Fibroblast of lung (primary cell): ENCODE results near the gene XPNPEP2. TPM values are rescaled to one million over a fixed set of nuclear protein-coding genes. Genes with fewer than 3 reads are reported as not detected.

Experiments used
- DNase-seq, 2 donors: peaks; one replicate each; pipeline versions ENCODE4 v3.0.0 to v3.0.0-alpha.2; 2010; ENCODE audit warnings: low read depth in 2 of 2
- H2AFZ ChIP-seq: 2 replicates; pipeline ENCODE4 v1.5.1; 2012; ENCODE audit warnings: low read length, control low read depth, inconsistent platforms
- H3K27ac ChIP-seq: 2 replicates; pipeline ENCODE4 v1.5.1; 2011; ENCODE audit warnings: low read length, control low read depth; ENCODE audit not compliant: insufficient read depth
- H3K27me3 ChIP-seq: 2 replicates; pipeline ENCODE4 v1.5.1; 2011; ENCODE audit warnings: mild to moderate bottlenecking, low read length; ENCODE audit not compliant: control insufficient read depth, insufficient read depth
- H3K36me3 ChIP-seq: 2 replicates; pipeline ENCODE4 v1.5.1; 2011; ENCODE audit warnings: low read length; ENCODE audit not compliant: control insufficient read depth, insufficient read depth
- H3K4me1 ChIP-seq: 2 replicates; pipeline ENCODE4 v1.5.1; 2011; ENCODE audit warnings: low read length; ENCODE audit not compliant: control insufficient read depth, insufficient read depth; ENCODE audit errors: extremely low read depth
- H3K4me2 ChIP-seq: 2 replicates; pipeline ENCODE4 v1.5.1; 2011; ENCODE audit warnings: low read length, control low read depth; ENCODE audit not compliant: insufficient read depth; ENCODE audit errors: extremely low read depth
- H3K4me3 ChIP-seq, 4 experiments: fragments of 200-600 bp in 1 of 4; sonication (generic) in 1 of 4; replicated peaks in 1 of 4; 2 replicates each; pipeline ENCODE4 v1.5.1; 2011 to 2016; ENCODE audit warnings: low read length in 4 of 4, low read depth in 3 of 4, mild to moderate bottlenecking in 3 of 4, control low read depth in 2 of 4, inconsistent platforms in 1 of 4, mixed read lengths in 1 of 4; ENCODE audit not compliant: insufficient read depth in 1 of 4; ENCODE audit errors: control extremely low read depth in 1 of 4
- H3K79me2 ChIP-seq: 2 replicates; pipeline ENCODE4 v1.5.1; 2012; ENCODE audit warnings: mild to moderate bottlenecking, low read length, inconsistent platforms; ENCODE audit not compliant: control insufficient read depth, insufficient read depth
- H3K9ac ChIP-seq: 2 replicates; pipeline ENCODE4 v1.5.1; 2011; ENCODE audit warnings: mild to moderate bottlenecking, low read length, control low read depth; ENCODE audit not compliant: insufficient read depth
- H3K9me3 ChIP-seq: 2 replicates; pipeline ENCODE4 v1.5.1; 2012; ENCODE audit warnings: low read depth, low read length; ENCODE audit not compliant: control insufficient read depth, insufficient read depth
- H4K20me1 ChIP-seq: 2 replicates; pipeline ENCODE4 v1.5.1; 2011; ENCODE audit warnings: low read length; ENCODE audit not compliant: control insufficient read depth, insufficient read depth; ENCODE audit errors: extremely low read depth
- CTCF ChIP-seq, 2 donors: IDR thresholded peaks in 1 of 2; conservative IDR thresholded peaks in 1 of 2; 1 replicate in 1 of 2; 2 replicates in 1 of 2; pipeline ENCODE4 v1.5.1; 2011 to 2012; ENCODE audit warnings: low read length in 2 of 2, control low read depth in 1 of 2, inconsistent platforms in 1 of 2, low read depth in 1 of 2, mild to moderate bottlenecking in 1 of 2
- EZH2 ChIP-seq: IDR thresholded peaks from 2 replicates; pipeline ENCODE4 v1.5.1; 2012; ENCODE audit warnings: low read length, control low read depth, mild to moderate bottlenecking; ENCODE audit errors: missing control alignments
- polyA plus RNA-seq, 2 donors: library from polyadenylated mRNA; depleted of rRNA in 1 of 2; stranded (reverse) in 1 of 2; unstranded in 1 of 2; fragments of >200 nt; gene quantifications; 2 replicates each; pipeline ENCODE4 v1.2.1, GENCODE V29; 2011 to 2012; ENCODE audit warnings: missing spikeins in 1 of 2
- total RNA-seq: library from RNA; depleted of rRNA; stranded (reverse); fragments of >200 nt; gene quantifications from 2 replicates; pipeline ENCODE4 v1.2.1, GENCODE V29; 2014

The XPNPEP2 gene
- total and polyA plus RNA-seq, 2 donors (not counting 1 experiment from before 2014, with no cell fraction given) = 0.16 to 0.17 TPM

- Histone ChIP-seq H3K9ac (no peak overlapping the region), H3K79me2 (no peaks in the 10 kb centered on the region), H4K20me1 (no peaks in the 10 kb centered on the region), H3K4me3 (no peak overlapping the region), H3K4me1 (no peaks in the 10 kb centered on the region), H3K27me3 (no peaks in the 10 kb centered on the region), H3K36me3 (no peaks in the 10 kb centered on the region), H3K27ac (no peak overlapping the region), H3K9me3 (no peaks in the 10 kb centered on the region), H2AFZ (no peak overlapping the region), H3K4me2 (no peak overlapping the region)
- no peak for DNase-seq
- TF ChIP-seq CTCF (conservative IDR thresholded peaks at IDR 0.05 in 1 of 2, IDR thresholded peaks at IDR 0.05 in 1 of 2; ENCODE audit: low read depth in 1 of 2, low read length in 2 of 2) (no peak), EZH2 (no peak)
These were observed 52.0 kb downstream of the XPNPEP2 start for GRCh38 chrX:129790808-129791207.

- no peak overlapping the region for H3K9ac ChIP-seq
- no peak for TF ChIP-seq CTCF (conservative IDR thresholded peaks at IDR 0.05 in 1 of 2, IDR thresholded peaks at IDR 0.05 in 1 of 2; ENCODE audit: low read depth in 1 of 2, low read length in 2 of 2)
- TF ChIP-seq EZH2 = no peak
- no peak for DNase-seq
- H3K27ac ChIP-seq = no peak overlapping the region
- no peak overlapping the region for H3K4me2 ChIP-seq
- no peaks in the 10 kb centered on the region for H3K79me2 ChIP-seq
- H2AFZ ChIP-seq = no peak overlapping the region
- no peak overlapping the region for H3K4me3 ChIP-seq
- H3K36me3 ChIP-seq = no peaks in the 10 kb centered on the region
- no peaks in the 10 kb centered on the region for H4K20me1 ChIP-seq
- no peaks in the 10 kb centered on the region for H3K4me1 ChIP-seq
- no peaks in the 10 kb centered on the region for H3K9me3 ChIP-seq
- no peaks in the 10 kb centered on the region for H3K27me3 ChIP-seq
These were observed 52.6 kb downstream of the XPNPEP2 start for GRCh38 chrX:129791336-129791735.

- Histone ChIP-seq H3K4me2 (no peak overlapping the region), H3K79me2 (no peaks in the 10 kb centered on the region), H3K27me3 (no peaks in the 10 kb centered on the region), H3K27ac (no peak overlapping the region), H4K20me1 (no peaks in the 10 kb centered on the region), H2AFZ (no peak overlapping the region), H3K36me3 (no peaks in the 10 kb centered on the region), H3K9ac (no peak overlapping the region), H3K4me3 (no peak overlapping the region), H3K9me3 (no peaks in the 10 kb centered on the region), H3K4me1 (no peaks in the 10 kb centered on the region)
- no peak for DNase-seq
- no peak for TF ChIP-seq EZH2
- no peak for TF ChIP-seq CTCF (conservative IDR thresholded peaks at IDR 0.05 in 1 of 2, IDR thresholded peaks at IDR 0.05 in 1 of 2; ENCODE audit: low read depth in 1 of 2, low read length in 2 of 2)
These were observed 53.3 kb downstream of the XPNPEP2 start for GRCh38 chrX:129791961-129792570.
